Measurements from ENCODE around the gene FIGLA. TPM values are rescaled to one million over a fixed set of nuclear protein-coding genes. Genes with fewer than 3 reads are reported as not detected.

FIGLA gene
- total RNA-seq, 2 donors from 2014 or later = not detected

GRCh38 chr2:70728128-70728527 lies 62.3 kb downstream of the FIGLA start:
- Histone ChIP-seq H3K36me3 (no peaks in the 10 kb centered on the region), H3K4me1 (replicated peaks) (no peaks in the 10 kb centered on the region), H3K9me3 (no peaks in the 10 kb centered on the region), H3K27me3 (replicated peaks; ENCODE audit: insufficient read depth) (no peaks in the 10 kb centered on the region), H3K4me3 (no peak overlapping the region), H3K27ac (no peak overlapping the region)
- DNase-seq (ENCODE audit: low spot score) = no peak
- WGBS = 78% methylated on average over 7 of the region's 7 CpGs
- TF ChIP-seq CTCF (IDR thresholded peaks at IDR 0.05) = no peak
- TF ChIP-seq POLR2A (IDR thresholded peaks at IDR 0.05) = no peak
- no peak for TF ChIP-seq POLR2AphosphoS5 (IDR thresholded peaks at IDR 0.05)
- intact Hi-C loops (cut with DNase I) = no loop called here

Small RNA genes lying within 50 kb of the gene (small RNA-seq; reads per million reads assigned to genes)
- 0 reads per million in 2 donors for gene HMGN2P21

Other genes with a start within 250 kb of the FIGLA start
- 1 to 10 TPM; 3.7 to 9.2 TPM for gene TGFA, start 236.8 kb downstream of the FIGLA start, total RNA-seq
- 1 to 10 TPM in 1 of 2 donors, under 1 TPM in 1; 0.32 to 3.1 TPM for gene ADD2, start 22.4 kb downstream of the FIGLA start, total RNA-seq
- gene CLEC4F, start 30.0 kb upstream of the FIGLA start, total RNA-seq = under 1 TPM in 1 of 2 donors, not detected in 1; 0.23 TPM
- under 1 TPM; 0.23 to 0.28 TPM for gene CD207, start 45.2 kb upstream of the FIGLA start, total RNA-seq
- gene VAX2, start 109.9 kb upstream of the FIGLA start, total RNA-seq = under 1 TPM; 0.18 to 0.97 TPM
- gene ATP6V1B1, start 145.3 kb upstream of the FIGLA start, total RNA-seq = 1 to 10 TPM in 1 of 2 donors, not detected in 1; 1.2 TPM
- gene ANKRD53, start 188.0 kb upstream of the FIGLA start, total RNA-seq = under 1 TPM; 0.36 to 0.74 TPM
- 10 to 100 TPM; 41.4 to 45.2 TPM for gene TEX261, start 204.2 kb upstream of the FIGLA start, total RNA-seq

Data from prostate gland (tissue), 2 donors.